Fibroblast of the aortic adventitia (primary cell): ENCODE data around the gene UGP2. TPM values are rescaled to one million over a fixed set of nuclear protein-coding genes. Genes with fewer than 3 reads are reported as not detected.
A peak's percentile ranks its signal among the peaks of the same experiment; 100 is the strongest.

ENCODE experiments used
- DNase-seq: peaks from one replicate; pipeline ENCODE4 v3.0.0-alpha.2; 2010; ENCODE audit warnings: low read depth
- H3K4me3 ChIP-seq: 2 replicates; pipeline ENCODE4 v1.5.1; 2011; ENCODE audit warnings: low read depth, mild to moderate bottlenecking, control low read depth, low read length, moderate library complexity
- total RNA-seq: library from RNA; depleted of rRNA; stranded (reverse); fragments of >200 nt; gene quantifications from 2 replicates; pipeline ENCODE4 v1.2.3, GENCODE V29; 2012; ENCODE audit warnings: low replicate concordance
- TF ChIP-seq, protein P1 (sequence below): IDR thresholded peaks from 2 replicates; pipeline ENCODE4 v1.5.1; 2011; ENCODE audit warnings: mild to moderate bottlenecking, low read length, control low read depth, inconsistent platforms; ENCODE audit not compliant: insufficient read depth

UGP2 gene
- total RNA-seq, 1 donor: 129 TPM

DNA sequence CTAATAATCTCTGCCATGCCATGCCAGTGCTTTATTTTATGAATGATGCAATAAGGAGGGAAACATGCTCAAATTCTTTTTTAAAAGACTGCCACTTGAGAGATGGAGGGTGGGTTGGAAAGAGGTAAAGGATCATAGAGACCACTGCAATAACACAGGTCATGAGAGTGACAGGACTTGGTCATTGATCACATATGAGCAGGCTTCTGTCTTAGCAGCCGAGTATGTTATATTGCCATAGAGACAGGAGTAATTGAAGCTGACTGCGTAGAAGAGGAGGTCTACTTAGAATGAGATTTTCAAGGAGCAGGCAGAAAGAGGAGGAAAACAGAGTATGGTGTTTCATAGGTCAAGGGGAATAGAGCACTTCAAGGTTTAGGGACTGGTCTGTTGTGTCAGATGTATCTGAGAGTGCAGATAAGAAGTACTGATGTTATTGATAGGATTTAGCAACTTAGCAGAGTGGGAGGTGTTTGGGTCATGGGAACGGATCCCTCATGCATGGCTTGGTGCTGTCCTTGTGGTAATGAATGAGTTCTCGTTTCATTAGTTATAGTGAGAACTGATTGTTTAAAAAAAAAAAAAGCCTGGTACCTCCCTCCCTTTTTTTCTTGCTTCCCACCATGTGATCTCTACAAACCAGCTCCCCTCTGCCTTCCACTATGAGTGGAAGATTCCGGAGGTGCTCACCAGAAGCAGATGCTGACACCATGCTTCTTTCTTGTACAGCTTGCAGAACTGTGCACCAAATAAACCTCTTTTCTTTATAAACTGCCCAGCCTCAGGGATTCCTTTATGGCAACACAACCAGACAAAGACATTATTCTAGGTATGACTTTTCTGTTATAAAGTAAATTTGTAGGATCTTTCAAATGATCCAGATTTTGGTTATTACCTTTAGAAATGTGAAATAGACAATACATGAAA, 32.8 kb downstream of the UGP2 start:
- H3K4me3 ChIP-seq: no peak overlapping the region
- no peak for DNase-seq
- TF ChIP-seq, protein P1, sequence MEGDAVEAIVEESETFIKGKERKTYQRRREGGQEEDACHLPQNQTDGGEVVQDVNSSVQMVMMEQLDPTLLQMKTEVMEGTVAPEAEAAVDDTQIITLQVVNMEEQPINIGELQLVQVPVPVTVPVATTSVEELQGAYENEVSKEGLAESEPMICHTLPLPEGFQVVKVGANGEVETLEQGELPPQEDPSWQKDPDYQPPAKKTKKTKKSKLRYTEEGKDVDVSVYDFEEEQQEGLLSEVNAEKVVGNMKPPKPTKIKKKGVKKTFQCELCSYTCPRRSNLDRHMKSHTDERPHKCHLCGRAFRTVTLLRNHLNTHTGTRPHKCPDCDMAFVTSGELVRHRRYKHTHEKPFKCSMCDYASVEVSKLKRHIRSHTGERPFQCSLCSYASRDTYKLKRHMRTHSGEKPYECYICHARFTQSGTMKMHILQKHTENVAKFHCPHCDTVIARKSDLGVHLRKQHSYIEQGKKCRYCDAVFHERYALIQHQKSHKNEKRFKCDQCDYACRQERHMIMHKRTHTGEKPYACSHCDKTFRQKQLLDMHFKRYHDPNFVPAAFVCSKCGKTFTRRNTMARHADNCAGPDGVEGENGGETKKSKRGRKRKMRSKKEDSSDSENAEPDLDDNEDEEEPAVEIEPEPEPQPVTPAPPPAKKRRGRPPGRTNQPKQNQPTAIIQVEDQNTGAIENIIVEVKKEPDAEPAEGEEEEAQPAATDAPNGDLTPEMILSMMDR: no peak

DNA sequence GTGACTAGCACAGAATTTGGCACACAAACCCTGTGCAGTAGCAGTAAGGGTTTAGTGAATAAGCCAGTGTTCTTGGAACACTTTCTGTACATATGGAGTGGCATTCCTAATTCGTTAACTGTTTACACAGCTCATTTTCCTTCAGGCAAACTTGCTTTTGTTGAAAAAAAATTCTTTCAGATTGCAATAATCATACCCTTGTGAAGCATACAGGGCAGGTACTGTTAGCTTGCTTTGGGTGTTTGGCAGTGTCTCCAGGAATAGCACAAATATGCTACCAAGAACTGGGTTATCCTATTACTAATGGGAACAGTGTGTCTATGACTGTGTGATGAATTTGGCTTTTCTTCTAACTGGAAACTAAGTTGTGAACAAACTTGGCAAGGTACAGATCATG, 33.4 kb downstream of the UGP2 start:
- peak; percentile 56 for DNase-seq
- TF ChIP-seq, protein P1: no peak

DNA sequence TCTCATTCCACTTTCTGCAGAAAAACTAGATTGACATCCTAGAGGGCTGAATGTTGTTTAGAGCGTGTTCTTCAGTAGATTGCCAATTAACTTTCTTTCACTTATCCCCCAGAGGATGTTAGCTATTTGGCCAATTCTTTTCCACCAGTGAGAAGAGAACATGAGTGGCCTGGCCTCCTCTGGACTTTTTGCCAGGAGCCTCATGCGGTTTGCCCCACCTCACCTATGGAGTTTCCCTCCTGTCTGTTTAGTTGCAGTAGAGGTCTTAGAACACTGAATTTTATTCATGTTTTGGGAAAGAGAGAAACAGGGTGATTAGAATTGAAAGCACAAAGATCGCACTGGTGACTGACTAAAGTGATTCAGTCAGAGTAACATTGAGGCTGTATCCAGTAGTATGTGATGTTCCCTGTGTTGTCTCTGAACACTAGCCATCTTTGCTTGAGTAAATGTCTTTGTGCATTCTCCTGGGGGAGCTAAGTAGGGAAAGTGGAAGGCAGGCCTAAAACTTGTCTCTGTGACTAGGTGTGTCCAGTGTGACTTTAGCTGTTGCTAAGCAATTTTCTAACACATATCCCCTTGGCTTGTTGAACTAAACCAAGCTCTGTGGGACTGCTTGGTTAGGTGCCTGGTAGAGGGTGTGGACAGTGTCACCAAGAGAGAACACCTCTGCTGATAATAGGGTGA, 34.0 kb downstream of the UGP2 start:
- TF ChIP-seq, protein P1: no peak
- peak; percentile 45 for DNase-seq
- no peak overlapping the region for H3K4me3 ChIP-seq

More for the DNA sequence above, 33.4 kb downstream of the UGP2 start:
- H3K4me3 ChIP-seq: no peak overlapping the region

DNA sequence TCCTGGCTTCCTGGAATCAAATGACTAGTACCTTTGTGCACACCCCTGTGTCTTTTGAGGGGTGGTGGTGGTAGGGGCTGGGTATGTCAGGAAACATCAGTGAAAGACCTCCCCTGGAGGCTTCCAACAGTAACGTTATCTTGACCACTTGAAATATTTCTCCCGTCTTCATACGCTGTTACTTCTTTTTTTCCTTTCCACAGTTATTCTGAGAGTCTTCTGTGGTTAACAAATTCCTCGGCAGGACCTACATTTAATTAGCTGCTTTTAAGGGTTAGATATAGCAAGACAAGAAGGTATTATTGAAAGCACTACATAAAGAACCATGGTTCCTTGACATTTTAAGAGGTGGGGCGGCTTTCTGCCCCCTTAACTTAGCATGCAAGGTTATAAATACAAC, 34.6 kb downstream of the UGP2 start:
- TF ChIP-seq, protein P1: no peak
- H3K4me3 ChIP-seq: no peak overlapping the region
- no peak for DNase-seq

DNA sequence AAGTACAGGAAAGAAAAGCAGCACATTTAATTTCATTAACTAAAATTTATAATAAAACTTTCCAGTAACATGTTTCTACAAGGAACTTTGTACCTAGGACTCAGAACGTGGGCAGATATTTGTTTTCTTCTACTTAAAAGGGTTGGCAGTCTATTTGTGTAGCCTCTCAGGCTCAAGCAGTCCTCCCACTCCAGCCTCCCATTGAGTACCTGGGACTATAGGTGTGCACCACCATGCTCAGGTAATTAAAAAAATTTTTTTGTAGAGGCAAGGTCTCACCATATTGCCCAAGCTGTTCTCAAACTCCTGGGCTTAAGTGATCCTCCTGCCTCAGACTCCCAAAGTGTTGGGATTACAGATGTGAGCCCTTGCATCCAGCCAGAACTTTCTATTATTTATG, 36.8 kb downstream of the UGP2 start:
- TF ChIP-seq, protein P1: no peak
- no peak for DNase-seq

DNA sequence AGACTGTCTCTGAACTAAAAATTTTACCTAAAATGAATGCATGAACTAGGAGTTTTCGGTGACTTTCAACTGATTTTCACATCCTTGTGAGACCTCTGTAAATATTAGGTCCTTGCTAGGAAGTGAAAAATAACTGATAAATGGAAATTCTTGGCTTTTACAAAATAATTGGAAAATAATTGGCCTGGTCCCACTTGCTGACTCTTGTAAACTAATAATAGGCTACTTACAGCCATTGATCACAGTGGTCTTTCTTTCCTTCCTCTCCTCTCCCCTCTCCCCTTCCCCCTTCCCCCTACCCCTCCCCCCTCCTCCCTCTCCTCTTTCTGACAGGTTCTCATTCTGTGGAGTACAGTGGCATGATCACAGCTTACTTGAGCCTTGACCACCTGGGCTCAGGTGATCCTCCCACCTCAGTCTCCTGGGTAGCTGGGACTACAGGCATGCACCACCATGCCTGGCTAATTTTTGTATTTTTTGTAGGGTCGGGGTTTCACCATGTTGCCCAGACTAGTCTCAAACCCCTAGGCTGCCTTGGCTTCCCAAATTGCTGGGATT, 38.3 kb downstream of the UGP2 start:
- TF ChIP-seq, protein P1: no peak
- no peak for DNase-seq
- no peak overlapping the region for H3K4me3 ChIP-seq

More for the DNA sequence above, 36.8 kb downstream of the UGP2 start:
- H3K4me3 ChIP-seq: no peak overlapping the region
